Fibroblast of upper back skin (primary cell): ENCODE data around the gene C12orf60.
A peak's percentile ranks its signal among the peaks of the same experiment; 100 is the strongest.

Source experiments
- DNase-seq: peaks from one replicate; pipeline ENCODE4 v3.0.0-alpha.2; 2013

Gene C12orf60

DNA sequence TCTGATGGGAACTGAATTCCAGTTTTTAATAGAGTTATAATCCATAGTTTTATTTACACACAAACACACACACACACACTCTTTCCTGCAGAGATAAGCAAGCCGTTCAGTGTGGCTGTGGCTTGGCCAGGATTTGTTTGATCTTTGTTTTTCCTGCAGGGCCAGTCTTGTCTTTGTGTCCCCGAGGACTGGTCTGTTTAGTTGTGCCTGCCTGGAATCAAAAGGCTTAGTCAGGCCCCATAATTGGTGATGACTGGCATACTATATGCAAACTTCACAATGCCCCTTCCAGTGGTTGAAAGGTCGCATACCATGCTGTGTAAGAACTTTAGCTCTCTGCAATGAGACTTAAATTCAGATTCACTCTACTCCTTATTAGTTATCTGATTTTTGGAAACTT is 26.2 kb upstream of the C12orf60 start:
- DNase-seq = no peak

GRCh38 chr12:14779834-14780233 is 23.6 kb upstream of the C12orf60 start:
- DNase-seq = peak; percentile 11

- DNase-seq = no peak
These were observed 22.6 kb upstream of the C12orf60 start for GRCh38 chr12:14780859-14781258.

GRCh38 chr12:14781563-14781962 is 21.9 kb upstream of the C12orf60 start:
- DNase-seq = no peak

DNA sequence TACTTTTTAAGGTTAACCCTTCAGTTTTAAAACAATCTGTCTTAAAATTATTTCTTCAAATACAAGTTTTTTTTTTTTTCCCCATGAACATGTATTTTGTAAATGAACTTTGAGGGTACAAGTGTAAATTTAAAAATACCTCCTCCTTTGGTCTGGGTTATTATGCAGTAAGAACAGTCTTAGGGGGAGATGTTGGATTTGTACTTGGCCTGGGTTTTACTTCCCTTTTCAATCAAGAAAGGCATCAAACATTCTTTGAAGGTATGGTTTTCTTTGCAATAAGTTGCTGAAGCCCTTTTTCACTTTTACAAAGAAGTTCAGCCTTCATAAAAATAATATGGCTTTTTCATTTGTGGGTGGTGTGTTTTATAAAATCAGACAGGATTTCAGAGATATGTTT is 20.7 kb upstream of the C12orf60 start:
- no peak for DNase-seq

DNA sequence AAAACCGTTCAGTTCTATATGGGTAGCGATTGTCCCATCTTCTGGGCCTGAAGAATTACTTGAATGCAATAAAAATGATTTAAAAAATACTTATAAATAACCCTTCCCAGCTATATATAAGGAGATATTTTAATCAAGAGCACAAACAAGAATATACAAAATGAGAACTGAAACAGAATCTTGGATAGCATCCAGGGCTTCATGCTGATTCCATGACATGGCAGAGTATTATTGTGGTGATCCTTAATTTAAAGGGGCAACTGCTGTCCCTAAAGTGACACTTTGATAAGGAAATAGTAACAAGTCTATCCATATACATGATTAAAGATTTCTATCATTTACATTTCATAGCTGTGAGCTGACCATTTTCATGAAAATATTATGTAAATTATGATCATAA is 19.0 kb upstream of the C12orf60 start:
- no peak for DNase-seq

DNA sequence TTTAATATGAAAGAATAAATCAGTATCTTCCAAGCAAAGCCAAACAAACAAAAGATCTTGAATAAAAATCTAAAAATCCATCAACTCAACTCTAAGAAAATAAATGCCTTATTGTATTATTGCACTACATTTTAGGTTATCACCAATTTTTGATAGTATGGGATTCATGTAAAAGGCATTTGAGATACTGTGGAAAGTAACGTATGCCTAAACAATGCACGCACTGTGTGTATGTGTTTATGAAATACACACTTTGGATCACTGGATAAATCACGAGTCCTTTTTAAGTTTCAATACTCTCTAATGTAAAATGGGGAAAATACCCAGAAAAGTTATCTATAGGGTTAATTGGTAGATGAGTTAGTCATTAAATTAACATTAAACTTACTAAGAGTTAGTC is 17.9 kb upstream of the C12orf60 start:
- DNase-seq = no peak

GRCh38 chr12:14795028-14795448 is 8.4 kb upstream of the C12orf60 start:
- no peak for DNase-seq

DNA sequence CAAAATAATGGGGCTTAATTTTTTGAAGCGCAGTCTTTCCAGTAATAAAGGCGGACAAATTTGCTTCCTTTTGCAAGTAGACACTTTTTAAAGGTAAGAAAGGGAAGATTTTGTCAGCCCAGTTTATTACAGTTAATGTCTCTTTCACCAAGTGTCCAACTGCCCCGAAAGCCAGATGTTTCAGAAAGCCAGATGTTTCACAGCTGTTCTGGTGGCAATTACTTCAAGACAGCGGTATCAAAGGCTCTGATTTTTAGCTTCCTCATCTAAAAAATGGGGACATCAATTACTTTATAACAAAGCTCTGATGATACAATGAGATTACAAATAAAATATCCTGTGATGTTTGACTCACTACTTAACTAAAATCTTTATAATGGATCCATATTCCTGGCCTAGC is 1.2 kb upstream of the C12orf60 start:
- DNase-seq = no peak

DNA sequence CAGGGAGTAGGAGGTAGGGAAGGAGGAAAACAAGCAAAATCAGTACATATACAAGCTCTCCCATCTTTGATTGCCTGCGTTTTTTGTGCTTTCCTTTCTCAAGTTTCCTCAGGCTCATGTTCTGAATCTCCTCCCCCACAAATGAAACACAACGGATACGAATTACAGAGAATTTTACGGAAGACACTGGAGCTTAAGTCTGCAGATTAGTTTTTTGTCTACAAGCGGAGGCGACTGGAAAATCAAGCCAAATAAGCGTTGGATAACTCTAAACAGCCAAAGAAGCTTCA is 804 bp upstream of the C12orf60 start:
- DNase-seq = no peak

- DNase-seq = no peak
These were observed 325 bp downstream of the C12orf60 start for GRCh38 chr12:14803830-14804160.

DNA sequence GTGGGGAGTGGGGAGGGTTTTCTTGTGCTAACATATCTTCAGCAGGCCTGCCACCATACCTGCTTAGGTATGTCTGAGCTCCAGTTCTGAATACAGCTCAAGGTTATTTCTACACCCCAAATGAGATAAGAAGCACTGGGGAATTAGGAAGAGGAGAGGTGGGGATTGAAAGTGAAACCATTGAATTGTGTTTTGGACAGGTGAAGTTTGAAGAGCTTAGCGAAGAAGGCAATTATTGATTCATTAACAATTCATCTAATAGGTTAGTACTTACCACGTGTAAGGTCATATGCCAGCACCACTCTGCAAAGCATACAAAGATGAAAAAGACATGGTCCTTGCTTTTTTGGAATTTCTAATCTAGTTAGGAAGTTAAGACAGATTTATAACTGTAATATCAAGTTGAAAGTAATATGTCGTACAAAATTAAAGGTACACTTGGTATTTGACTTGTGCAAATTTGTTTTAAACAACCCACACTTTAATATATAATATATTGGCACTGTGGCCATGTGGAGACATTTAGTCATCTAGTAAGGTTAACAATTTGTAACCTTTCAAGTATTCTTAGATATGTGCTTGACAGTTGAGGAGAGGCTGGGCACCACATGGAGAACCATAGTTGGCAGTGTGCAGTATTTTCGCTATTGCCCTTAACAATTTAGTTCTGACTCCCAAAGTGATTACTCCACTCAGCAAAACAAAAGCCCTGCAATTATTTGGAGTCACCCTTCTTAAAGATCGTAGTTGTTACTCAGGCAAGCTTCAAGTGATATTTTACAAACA is 6.9 kb downstream of the C12orf60 start:
- DNase-seq = no peak

GRCh38 chr12:14810953-14811483 is 7.5 kb downstream of the C12orf60 start:
- peak; percentile 16 for DNase-seq

DNA sequence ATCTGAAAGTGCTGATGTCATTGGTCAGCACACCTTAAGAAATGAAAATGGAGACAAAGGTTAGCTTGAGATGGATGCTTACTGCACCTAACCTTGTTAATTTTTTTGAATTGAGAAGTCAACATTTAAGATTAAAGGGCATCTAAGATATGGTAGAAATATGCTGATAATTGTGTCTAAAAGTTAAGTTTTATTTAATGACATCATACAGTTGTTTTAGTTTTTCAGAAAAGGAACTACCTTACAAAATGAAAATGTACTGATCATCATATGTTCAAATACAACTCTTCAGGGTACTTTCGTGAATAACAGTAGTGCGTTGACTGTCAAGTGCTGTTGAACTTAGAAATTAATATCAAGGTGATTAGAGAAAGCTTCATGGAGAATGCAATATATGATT is 8.0 kb downstream of the C12orf60 start:
- no peak for DNase-seq

DNA sequence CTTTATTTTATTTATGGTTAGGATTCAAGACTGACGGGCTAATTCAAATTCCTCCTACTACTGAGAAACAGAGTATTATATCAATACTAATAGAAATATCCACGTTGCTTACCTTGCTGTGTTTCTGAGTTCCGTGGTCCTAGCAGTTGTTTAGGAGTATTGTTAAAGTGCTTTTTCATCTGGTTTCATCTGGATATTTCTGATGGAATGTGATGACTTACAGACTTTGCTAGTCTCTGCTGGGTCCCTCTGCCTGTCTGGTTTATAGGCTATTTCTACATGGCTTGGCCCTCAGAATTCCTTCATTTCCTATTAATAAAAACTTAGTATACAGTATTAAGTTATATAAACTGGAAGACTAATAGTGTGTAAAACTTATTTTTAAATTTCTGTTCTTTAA is 10.5 kb downstream of the C12orf60 start, which contains the start of gene SMCO3:
Gene SMCO3, minus strand, starts transcription at position 169 of the 400 bp plus-strand sequence. CDS start 7,502 bp downstream, outside the sequence.
- no peak for DNase-seq

DNA sequence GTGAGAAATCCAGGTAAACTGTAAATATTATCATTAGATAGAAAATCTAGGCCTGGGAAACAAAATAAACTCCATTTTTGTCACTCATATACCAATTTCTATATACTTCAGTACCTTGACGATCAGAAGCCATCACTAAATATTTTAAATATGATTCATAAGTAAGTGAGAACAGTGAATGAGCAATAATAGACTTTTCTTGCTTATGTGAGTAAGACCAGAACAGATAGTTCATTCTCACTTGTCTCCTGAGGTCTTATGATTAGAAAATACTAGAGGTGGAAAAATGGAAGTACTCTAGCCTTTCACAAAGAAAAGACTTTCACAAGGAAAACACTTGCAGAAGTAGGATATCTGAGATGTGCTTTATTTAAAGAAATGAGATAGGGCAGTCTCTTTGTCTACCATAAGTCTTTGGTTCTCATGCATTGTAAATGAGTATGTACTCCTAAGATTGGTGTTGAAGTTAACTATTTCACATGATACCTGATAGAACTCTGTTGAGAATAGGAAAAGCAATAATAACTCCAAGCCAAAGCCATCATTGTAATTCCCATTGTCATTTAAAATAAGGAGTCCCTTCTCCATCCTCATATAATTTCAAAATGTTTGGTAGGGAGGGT is 20.7 kb downstream of the C12orf60 start:
- no peak for DNase-seq

DNA sequence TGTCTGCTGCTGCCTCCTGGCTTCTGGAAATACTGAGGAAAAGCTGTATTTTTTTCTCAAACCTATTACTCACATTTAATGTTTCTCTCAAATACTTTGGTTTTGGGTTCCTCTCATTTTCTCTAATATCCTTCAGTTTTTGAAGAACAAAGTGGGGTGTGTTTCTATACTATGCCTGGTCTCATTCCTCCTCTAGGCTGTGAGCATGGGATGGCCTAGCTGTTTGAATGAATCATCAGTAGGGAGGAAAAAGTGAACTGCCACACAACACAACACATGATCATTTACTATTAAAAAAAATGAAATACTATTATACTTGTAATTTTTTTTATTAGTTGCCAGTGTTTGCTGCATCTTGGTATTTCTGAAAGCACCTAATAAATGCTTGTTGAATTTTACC is 21.8 kb downstream of the C12orf60 start:
- no peak for DNase-seq

- no peak for DNase-seq
These were observed 23.0 kb downstream of the C12orf60 start for GRCh38 chr12:14826491-14826890.

GRCh38 chr12:14827043-14827442 is 23.6 kb downstream of the C12orf60 start:
- no peak for DNase-seq

DNA sequence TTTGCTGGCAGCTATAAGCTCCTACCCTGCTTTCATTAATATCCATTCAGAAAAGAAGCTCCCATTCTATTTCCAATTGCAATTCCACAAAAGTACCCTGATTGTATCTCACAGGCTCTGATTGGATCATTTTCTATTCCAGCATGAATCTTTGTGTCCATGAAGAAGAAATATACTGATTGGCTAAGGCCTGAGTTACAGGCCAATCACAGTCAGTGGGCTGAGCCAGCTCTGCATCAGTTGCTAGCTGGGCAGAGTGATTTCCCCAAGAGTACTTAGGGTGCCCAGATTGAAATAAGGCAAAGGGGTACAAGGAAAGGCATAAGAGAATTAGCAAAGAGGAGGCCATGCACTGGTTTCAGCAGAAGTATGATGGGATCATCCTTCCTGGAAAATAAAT is 25.4 kb downstream of the C12orf60 start:
- no peak for DNase-seq

DNA sequence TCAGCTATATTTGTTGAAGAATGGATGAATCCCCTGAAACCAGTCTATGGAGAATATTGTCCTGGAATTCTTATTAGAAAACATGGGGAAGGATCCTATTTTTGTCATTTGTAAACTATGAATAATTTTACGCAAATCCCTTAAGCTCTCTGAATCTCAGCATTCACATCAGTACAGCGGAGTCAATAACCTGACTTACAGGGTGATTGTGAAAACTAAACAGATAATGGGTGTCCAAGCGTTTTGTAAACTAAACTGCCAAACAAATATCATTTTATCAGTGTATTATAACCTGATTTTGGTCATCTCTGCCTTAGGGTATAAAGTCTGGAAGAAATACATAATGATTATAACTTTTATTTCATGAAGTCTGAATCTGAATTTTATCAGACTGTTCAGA is 29.9 kb downstream of the C12orf60 start:
- no peak for DNase-seq

DNA sequence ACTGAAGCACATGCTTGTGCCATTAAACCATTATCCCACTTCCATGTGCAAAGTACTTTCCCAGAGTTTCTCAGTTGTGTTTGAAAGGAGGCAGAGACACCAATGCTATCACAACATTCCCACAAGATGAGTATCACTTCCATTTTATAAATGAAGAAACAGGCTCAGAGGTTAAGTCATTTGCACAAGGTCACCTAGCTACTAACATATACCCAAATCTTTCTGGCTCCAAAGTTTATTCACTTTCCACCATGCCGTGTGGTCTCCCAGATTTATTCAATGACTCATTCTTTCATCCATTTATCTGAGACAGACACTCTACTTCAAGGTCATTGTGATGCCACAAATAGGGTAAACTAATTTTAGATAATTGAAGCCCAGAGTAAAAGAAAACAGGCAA is 30.5 kb downstream of the C12orf60 start:
- DNase-seq = peak; percentile 22

GRCh38 chr12:14834509-14834908 is 31.0 kb downstream of the C12orf60 start:
- DNase-seq = peak; percentile 34

- DNase-seq = peak; percentile 82
These were observed 33.1 kb downstream of the C12orf60 start for GRCh38 chr12:14836336-14837210.
